ENCODE results near the gene RFLNA.

GRCh38 chr12:124322271-124322998 lies 27.5 kb downstream of the RFLNA start:
- TF ChIP-seq POLR2A (IDR thresholded peaks at IDR 0.05) (no peak), CTCF (IDR thresholded peaks at IDR 0.05) (no peak), EP300 (IDR thresholded peaks at IDR 0.05) (no peak), POLR2AphosphoS5 (IDR thresholded peaks at IDR 0.05) (no peak)
